ENCODE data around the gene MRGPRF. TPM values are rescaled to one million over a fixed set of nuclear protein-coding genes. Genes with fewer than 3 reads are reported as not detected.

The MRGPRF gene
- total RNA-seq, 3 donors from 2014 or later (not counting 1 experiment from before 2014, with no cell fraction given), result not detected

GRCh38 chr11:68994161-68994893 is 18.7 kb downstream of the MRGPRF start:
- Histone ChIP-seq H3K4me1 (ENCODE audit: control insufficient read depth, insufficient read depth, low read length) (peaks cover 16% of the 10 kb centered on the region), H3K9me3 (ENCODE audit: control insufficient read depth, insufficient read depth, low read length) (no peaks in the 10 kb centered on the region), H3K36me3 (ENCODE audit: control insufficient read depth, insufficient read depth, low read length) (no peaks in the 10 kb centered on the region), H3K27ac (ENCODE audit: low read length) (no peak overlapping the region), H3K4me3 (ENCODE audit: low read length) (no peak overlapping the region), H3K27me3 (ENCODE audit: control insufficient read depth, insufficient read depth, low read length) (peaks cover 3% of the 10 kb centered on the region)
- peaks cover 14 to 15% of the 10 kb centered on the region in 2 donors for H3K27me3 Mint-ChIP-seq (ENCODE audit: low read depth in 2 of 2)
- no peak overlapping the region for H3K27ac Mint-ChIP-seq
- no peak overlapping the region for H3K4me3 Mint-ChIP-seq
- DNase-seq, result no peak
- intact Hi-C loops (cut with micrococcal nuclease), result no loop called here
- TF ChIP-seq CTCF (IDR thresholded peaks at IDR 0.05), result no peak
- ATAC-seq, result no peak
- no peaks in the 10 kb centered on the region for H3K9me3 Mint-ChIP-seq
- no peaks in the 10 kb centered on the region for H3K36me3 Mint-ChIP-seq
- peaks cover 16% of the 10 kb centered on the region in 2 donors for H3K4me1 Mint-ChIP-seq
- WGBS (ENCODE audit: insufficient coverage), result 87% methylated on average over 28 of the region's 28 CpGs

GRCh38 chr11:68993546-68993945 is 19.5 kb downstream of the MRGPRF start:
- no peak overlapping the region for H3K4me3 Mint-ChIP-seq
- peaks cover 8% of the 10 kb centered on the region in 2 donors for H3K4me1 Mint-ChIP-seq
- DNase-seq (no peak), ATAC-seq (no peak)
- Histone ChIP-seq H3K4me3 (ENCODE audit: low read length) (no peak overlapping the region), H3K36me3 (ENCODE audit: control insufficient read depth, insufficient read depth, low read length) (no peaks in the 10 kb centered on the region), H3K27me3 (ENCODE audit: control insufficient read depth, insufficient read depth, low read length) (peaks cover 3% of the 10 kb centered on the region), H3K4me1 (ENCODE audit: control insufficient read depth, insufficient read depth, low read length) (peaks cover 9% of the 10 kb centered on the region), H3K9me3 (ENCODE audit: control insufficient read depth, insufficient read depth, low read length) (no peaks in the 10 kb centered on the region), H3K27ac (ENCODE audit: low read length) (no peak overlapping the region)
- H3K27me3 Mint-ChIP-seq (ENCODE audit: low read depth in 2 of 2), result peaks cover 14 to 22% of the 10 kb centered on the region in 2 donors
- intact Hi-C loops (cut with micrococcal nuclease), result no loop called here
- H3K9me3 Mint-ChIP-seq, result no peaks in the 10 kb centered on the region
- 84% methylated on average over 7 of the region's 7 CpGs for WGBS (ENCODE audit: insufficient coverage)
- TF ChIP-seq CTCF (IDR thresholded peaks at IDR 0.05), result no peak
- H3K36me3 Mint-ChIP-seq, result no peaks in the 10 kb centered on the region
- H3K27ac Mint-ChIP-seq, result no peak overlapping the region

GRCh38 chr11:68992743-68993255 is 20.2 kb downstream of the MRGPRF start:
- TF ChIP-seq CTCF (IDR thresholded peaks at IDR 0.05), result no peak
- H3K4me1 ChIP-seq (ENCODE audit: control insufficient read depth, insufficient read depth, low read length), result peaks cover 1% of the 10 kb centered on the region
- Mint-ChIP-seq H3K36me3 (no peaks in the 10 kb centered on the region), H3K4me3 (no peak overlapping the region), H3K27me3 (ENCODE audit: low read depth in 2 of 2) (peaks cover 14 to 27% of the 10 kb centered on the region in 2 donors), H3K4me1 (peaks cover under 1% of the 10 kb centered on the region in 2 donors), H3K9me3 (no peaks in the 10 kb centered on the region), H3K27ac (no peak overlapping the region)
- H3K4me3 ChIP-seq (ENCODE audit: low read length), result no peak overlapping the region
- H3K27ac ChIP-seq (ENCODE audit: low read length), result no peak overlapping the region
- WGBS (ENCODE audit: insufficient coverage), result 64% methylated on average over 14 of the region's 14 CpGs
- intact Hi-C loops (cut with micrococcal nuclease), result no loop called here
- no peak for DNase-seq
- peaks cover 3% of the 10 kb centered on the region for H3K27me3 ChIP-seq (ENCODE audit: control insufficient read depth, insufficient read depth, low read length)
- no peak for ATAC-seq
- H3K9me3 ChIP-seq (ENCODE audit: control insufficient read depth, insufficient read depth, low read length), result no peaks in the 10 kb centered on the region
- H3K36me3 ChIP-seq (ENCODE audit: control insufficient read depth, insufficient read depth, low read length), result no peaks in the 10 kb centered on the region
